Tibial artery (tissue), 4 donors: Measurements from ENCODE around the gene FGFRL1.

Experiments used
- DNase-seq, 2 donors: peaks; one replicate each; pipeline ENCODE4 v3.0.0-alpha.2; 2019
- H3K27ac ChIP-seq, 2 donors: fragments of 200-600 bp; sonication (generic) in 1 of 2; 1 replicate in 1 of 2; 2 replicates in 1 of 2; pipeline ENCODE4 v1.5.1; 2018 to 2019; ENCODE audit warnings: mild to moderate bottlenecking in 1 of 2
- H3K27me3 ChIP-seq, 2 donors: fragments of 200-600 bp; sonication (generic) in 1 of 2; one replicate each; pipeline versions ENCODE4 v1.5.1 to v1.6.0; 2016 to 2019
- H3K36me3 ChIP-seq, 3 donors: fragments of 200-600 bp; sonication (generic) in 2 of 3; one replicate each; pipeline ENCODE4 v1.5.1; 2016 to 2019; ENCODE audit warnings: mild to moderate bottlenecking in 2 of 3
- H3K4me1 ChIP-seq, 4 donors: fragments of 200-600 bp; sonication (generic) in 2 of 4; 1 replicate in 3 of 4; 2 replicates in 1 of 4; pipeline ENCODE4 v1.5.1; 2016 to 2019
- H3K4me3 ChIP-seq, 2 donors: fragments of 200-600 bp; sonication (generic) in 1 of 2; 1 replicate in 1 of 2; 2 replicates in 1 of 2; pipeline ENCODE4 v1.5.1; 2018 to 2019; ENCODE audit warnings: mild to moderate bottlenecking in 2 of 2
- H3K9me3 ChIP-seq, 3 donors: fragments of 200-600 bp; sonication (generic) in 1 of 3; one replicate each; pipeline ENCODE4 v1.5.1; 2016 to 2019
- intact Hi-C: fragments of 100-400 bp; cut with DNase I; formaldehyde crosslinking; loops from one replicate; pipeline ENCODE4 v1.15.0; 2023; ENCODE audit warnings: low total_unique reads
- TF ChIP-seq, protein P1 (sequence below), 2 experiments: fragments of 200-600 bp in 1 of 2; fragments of 450-650 bp in 1 of 2; IDR thresholded peaks; one replicate each; pipeline ENCODE4 v1.5.1; 2017 to 2019; ENCODE audit warnings: antibody characterized with exemption in 2 of 2, mild to moderate bottlenecking in 1 of 2, moderate library complexity in 1 of 2

Gene FGFRL1

DNA sequence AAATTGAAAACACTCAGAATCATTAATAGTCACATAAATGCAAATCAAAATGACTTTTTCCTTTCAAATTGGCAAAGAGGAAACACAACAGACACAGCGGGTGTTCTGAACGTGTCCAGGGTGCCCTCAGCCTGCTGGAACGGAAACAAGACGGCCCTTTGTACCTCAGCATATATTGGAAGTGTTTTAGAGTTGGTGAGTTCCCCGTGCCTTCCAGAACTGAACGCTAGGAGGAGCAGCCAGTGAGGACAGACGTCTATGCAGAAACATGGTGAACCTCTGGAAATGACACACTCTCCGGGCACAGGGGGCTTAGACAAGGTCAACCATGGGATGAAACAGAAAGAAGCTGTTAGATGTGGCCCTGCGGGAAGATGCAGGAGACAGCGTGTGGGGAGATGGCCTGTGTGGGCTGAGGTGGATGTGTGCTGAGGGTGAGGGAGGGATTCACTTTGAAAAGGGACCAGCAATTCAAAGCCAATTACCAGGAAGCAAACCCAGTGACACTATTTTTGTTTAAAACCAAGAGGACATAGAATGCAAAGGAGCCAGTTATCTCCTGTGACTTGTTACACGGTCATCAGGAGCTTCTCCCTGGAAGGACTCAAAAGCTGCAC is 61.5 kb downstream of the FGFRL1 start:
- no peak overlapping the region for H3K27ac ChIP-seq
- intact Hi-C loops = no loop called here
- H3K9me3 ChIP-seq = no peaks in the 10 kb centered on the region
- peaks cover 0 to 43% of the 10 kb centered on the region in 2 donors for H3K27me3 ChIP-seq
- H3K4me1 ChIP-seq = peaks cover 0 to 5% (median 0%) of the 10 kb centered on the region in 4 donors
- TF ChIP-seq, protein P1, sequence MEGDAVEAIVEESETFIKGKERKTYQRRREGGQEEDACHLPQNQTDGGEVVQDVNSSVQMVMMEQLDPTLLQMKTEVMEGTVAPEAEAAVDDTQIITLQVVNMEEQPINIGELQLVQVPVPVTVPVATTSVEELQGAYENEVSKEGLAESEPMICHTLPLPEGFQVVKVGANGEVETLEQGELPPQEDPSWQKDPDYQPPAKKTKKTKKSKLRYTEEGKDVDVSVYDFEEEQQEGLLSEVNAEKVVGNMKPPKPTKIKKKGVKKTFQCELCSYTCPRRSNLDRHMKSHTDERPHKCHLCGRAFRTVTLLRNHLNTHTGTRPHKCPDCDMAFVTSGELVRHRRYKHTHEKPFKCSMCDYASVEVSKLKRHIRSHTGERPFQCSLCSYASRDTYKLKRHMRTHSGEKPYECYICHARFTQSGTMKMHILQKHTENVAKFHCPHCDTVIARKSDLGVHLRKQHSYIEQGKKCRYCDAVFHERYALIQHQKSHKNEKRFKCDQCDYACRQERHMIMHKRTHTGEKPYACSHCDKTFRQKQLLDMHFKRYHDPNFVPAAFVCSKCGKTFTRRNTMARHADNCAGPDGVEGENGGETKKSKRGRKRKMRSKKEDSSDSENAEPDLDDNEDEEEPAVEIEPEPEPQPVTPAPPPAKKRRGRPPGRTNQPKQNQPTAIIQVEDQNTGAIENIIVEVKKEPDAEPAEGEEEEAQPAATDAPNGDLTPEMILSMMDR (IDR thresholded peaks at IDR 0.05) = peak; percentile 52 to 59
- peak; percentile 54 to 73 for DNase-seq
- no peak overlapping the region for H3K4me3 ChIP-seq
- no peaks in the 10 kb centered on the region for H3K36me3 ChIP-seq

DNA sequence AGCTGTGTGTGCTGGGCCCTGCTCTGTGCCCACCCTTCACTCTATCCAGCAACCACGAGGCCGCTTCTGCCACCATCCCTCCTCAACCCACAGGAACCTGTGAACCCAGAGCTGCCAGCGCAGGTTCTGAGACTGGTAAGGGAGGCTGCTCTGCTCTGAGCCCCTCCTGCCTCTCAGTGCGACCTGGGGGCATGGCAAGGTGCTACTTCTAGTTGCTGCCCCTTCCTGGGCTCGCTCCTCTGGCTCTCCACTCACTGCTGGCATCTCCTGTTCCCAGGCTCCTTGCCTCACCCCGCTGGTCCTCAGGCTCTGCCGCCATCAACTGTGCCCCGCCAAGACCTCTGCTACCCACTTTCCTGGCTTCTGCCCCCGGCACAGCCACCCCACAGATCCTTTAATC is 62.7 kb downstream of the FGFRL1 start:
- peaks cover 0 to 46% of the 10 kb centered on the region in 2 donors for H3K27me3 ChIP-seq
- no peak overlapping the region for H3K4me3 ChIP-seq
- DNase-seq = no peak
- intact Hi-C loops = no loop called here
- H3K9me3 ChIP-seq = no peaks in the 10 kb centered on the region
- TF ChIP-seq, protein P1 (IDR thresholded peaks at IDR 0.05) = no peak
- peaks cover 0 to 5% (median 0%) of the 10 kb centered on the region in 4 donors for H3K4me1 ChIP-seq
- H3K36me3 ChIP-seq = no peaks in the 10 kb centered on the region
- H3K27ac ChIP-seq = no peak overlapping the region

DNA sequence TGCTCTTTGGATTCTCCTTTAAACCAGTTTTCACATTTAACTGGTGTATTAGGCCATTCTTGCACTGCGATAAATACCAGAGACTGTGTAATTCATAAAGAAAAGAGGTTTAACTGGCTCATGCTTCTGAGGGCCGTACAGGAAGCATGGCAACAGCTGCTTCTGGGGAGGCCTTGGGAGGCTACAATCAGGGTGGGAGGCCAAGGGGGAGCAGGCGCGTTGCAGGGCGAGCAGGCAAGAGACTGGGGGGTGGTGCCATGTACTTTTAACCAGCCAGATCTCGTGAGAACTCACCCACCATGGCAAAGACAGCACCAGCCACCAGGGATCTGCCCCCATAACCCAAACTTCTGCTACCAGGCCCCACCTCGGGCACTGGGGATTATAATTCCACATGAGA is 63.8 kb downstream of the FGFRL1 start:
- Histone ChIP-seq H3K9me3 (no peaks in the 10 kb centered on the region), H3K4me1 (peaks cover 0 to 5% (median 0%) of the 10 kb centered on the region in 4 donors), H3K4me3 (no peak overlapping the region), H3K27ac (no peak overlapping the region), H3K27me3 (peaks cover 0 to 41% of the 10 kb centered on the region in 2 donors), H3K36me3 (no peaks in the 10 kb centered on the region)
- intact Hi-C loops = no loop called here
- DNase-seq = peak in 1 of 2 donors; percentile 40
- TF ChIP-seq, protein P1 (IDR thresholded peaks at IDR 0.05) = no peak

DNA sequence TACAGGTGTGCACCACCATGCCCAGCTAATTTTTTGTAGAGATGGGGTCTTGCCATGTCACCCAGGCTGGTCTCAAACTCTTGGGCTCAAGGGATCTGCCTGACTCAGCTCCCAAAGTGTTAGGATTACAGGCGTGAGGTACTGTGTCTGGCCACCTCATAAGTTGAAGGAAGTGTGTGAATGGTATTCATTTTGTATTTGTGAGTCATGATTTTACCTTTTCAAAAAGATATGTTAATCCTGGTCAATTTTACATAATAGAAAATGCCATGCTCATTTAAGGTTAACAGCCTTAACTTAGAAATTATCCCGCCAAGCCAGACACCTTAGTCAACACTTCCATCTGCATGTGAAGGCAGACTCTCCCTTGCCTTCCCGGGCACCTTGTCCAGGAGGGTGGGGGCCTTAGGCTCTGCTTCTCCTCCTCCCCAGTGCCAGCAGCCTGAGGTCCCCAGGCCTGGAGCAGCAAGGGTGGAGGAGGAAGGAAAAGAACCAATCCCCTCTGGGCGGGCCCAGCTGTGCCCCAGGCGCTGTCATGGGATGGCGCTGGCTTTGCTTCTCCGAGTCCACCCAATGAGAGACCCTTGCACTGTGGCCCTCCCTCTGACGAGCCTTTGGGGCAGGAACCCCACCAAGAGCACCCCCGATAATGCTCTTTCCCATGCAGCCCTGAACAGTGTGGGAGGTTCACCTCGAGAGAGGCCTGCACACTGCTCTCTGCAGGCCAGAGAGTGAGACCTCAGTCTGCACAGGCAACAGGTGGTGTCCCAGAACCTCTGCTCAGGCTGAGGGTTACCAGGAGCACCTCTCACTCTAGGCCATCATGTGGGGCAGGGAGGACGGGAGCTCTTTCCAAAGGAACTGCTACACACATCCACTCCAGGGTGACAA is 64.6 kb downstream of the FGFRL1 start:
- Histone ChIP-seq H3K4me3 (no peak overlapping the region), H3K4me1 (peaks cover 0 to 5% (median 0%) of the 10 kb centered on the region in 4 donors), H3K27ac (no peak overlapping the region), H3K9me3 (no peaks in the 10 kb centered on the region), H3K36me3 (no peaks in the 10 kb centered on the region), H3K27me3 (peaks cover 0 to 42% of the 10 kb centered on the region in 2 donors)
- TF ChIP-seq, protein P1 (IDR thresholded peaks at IDR 0.05) = no peak
- DNase-seq = peak in 1 of 2 donors; percentile 41
- intact Hi-C loops = no loop called here
